ENCODE results near the gene FNIP2.

GRCh38 chr4:158758142-158758541 lies 10.7 kb upstream of the FNIP2 start:
- TF ChIP-seq CTCF (IDR thresholded peaks at IDR 0.05) (no peak), POLR2AphosphoS5 (IDR thresholded peaks at IDR 0.05; ENCODE audit: low read depth, low read length) (no peak), MXI1 (IDR thresholded peaks at IDR 0.05; ENCODE audit: low read depth, low read length) (no peak), REST (IDR thresholded peaks at IDR 0.05; ENCODE audit: low read depth, low read length) (no peak), RAD21 (IDR thresholded peaks at IDR 0.05; ENCODE audit: low read length) (no peak), TAF1 (IDR thresholded peaks at IDR 0.05; ENCODE audit: borderline replicate concordance, low read depth, low read length) (no peak), ZBTB33 (IDR thresholded peaks at IDR 0.05; ENCODE audit: borderline replicate concordance, low read depth) (no peak), MAX (IDR thresholded peaks at IDR 0.05; ENCODE audit: low read depth) (no peak), NRF1 (IDR thresholded peaks at IDR 0.05; ENCODE audit: low read depth, low read length) (no peak), USF1 (IDR thresholded peaks at IDR 0.05; ENCODE audit: borderline replicate concordance, low read depth) (no peak), NFIC (IDR thresholded peaks at IDR 0.05; ENCODE audit: borderline replicate concordance) (no peak), CHD2 (IDR thresholded peaks at IDR 0.05; ENCODE audit: low read length, partially characterized antibody) (no peak), EP300 (IDR thresholded peaks at IDR 0.05; ENCODE audit: borderline replicate concordance in 1 of 2, low read depth in 1 of 2, low read length in 1 of 2) (no peak)

All from SK-N-SH (cell line).